GM18502 (cell line): ENCODE data around the gene SRM.
"Not testable (repeated sequence)": the region's sequence is repeated elsewhere in the genome, so short reads cannot be mapped to it uniquely, and the experiment has no call there.

Source experiments
- ATAC-seq: cut with Tn5 transposase; IDR thresholded peaks from one replicate; pipeline ENCODE4 v1.9.1; 2021; ENCODE audit warnings: mild to moderate bottlenecking; ENCODE audit not compliant: unreplicated experiment, poor library complexity

Gene SRM

DNA sequence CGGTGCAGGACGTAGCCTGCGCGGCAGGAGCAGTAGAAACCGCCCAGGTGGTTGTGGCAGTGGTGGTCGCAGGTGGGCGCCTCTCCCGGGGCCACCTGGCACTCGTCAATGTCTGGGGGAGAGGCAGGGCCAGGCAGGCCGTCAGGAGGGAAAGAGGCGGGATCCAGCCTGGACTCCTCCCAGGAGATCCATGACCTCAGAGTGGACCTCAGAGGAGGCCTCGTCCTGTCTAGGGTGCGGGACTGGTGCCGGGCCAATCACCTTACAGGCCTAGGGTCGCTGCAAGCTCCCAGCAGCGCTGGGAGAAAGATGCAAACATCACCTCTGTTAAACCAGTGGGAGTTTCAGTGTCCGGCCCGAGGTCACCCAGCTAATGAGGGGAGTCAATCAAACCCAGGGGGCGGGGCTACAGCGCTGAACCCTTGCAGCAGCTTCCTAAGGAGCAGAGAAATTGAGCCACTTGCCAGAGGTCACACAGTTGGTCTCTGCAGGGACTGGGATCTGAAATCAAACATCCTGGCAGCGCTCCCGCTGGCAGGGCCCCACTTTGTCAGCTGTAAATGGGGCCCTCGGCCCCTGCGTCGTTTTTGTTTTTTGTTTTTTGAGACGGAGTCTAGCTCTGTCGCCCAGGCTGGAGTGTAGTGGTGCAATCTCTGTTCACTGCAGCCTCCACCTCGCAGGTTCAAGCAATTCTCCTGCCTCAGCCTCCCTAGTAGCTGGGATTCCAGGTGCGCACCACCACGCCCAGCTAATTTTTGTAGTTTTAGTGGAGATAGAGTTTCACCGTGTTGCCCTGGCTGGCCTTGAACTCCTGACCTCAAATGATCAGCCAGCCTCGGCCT is 14.2 kb downstream of the SRM start:
- ATAC-seq = no peak

- ATAC-seq = no peak
Observed at GRCh38 chr1:11044849-11045427, 14.9 kb downstream of the SRM start.

GRCh38 chr1:11044086-11044848 is 15.6 kb downstream of the SRM start:
- ATAC-seq = no peak

GRCh38 chr1:11042995-11043874 is 16.6 kb downstream of the SRM start:
- ATAC-seq = no peak

- ATAC-seq = no peak
Observed at GRCh38 chr1:11042065-11042464, 17.8 kb downstream of the SRM start.

GRCh38 chr1:11041048-11041447 is 18.8 kb downstream of the SRM start:
- no peak for ATAC-seq

DNA sequence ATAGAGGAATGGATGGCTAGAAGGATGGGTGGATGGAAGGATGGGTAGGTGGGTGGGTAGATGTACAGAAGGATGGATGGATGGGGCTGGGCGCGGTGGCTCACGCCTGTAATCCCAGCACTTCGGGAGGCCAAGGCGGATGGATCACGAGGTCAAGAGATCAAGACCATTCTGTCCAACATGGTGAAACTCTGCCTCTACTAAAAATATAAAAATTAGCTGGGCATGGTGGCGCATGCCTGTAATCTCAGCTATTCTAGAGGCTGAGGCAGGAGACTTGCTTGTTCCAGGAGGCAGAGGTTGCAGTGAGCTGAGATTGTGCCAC is 19.8 kb downstream of the SRM start:
- ATAC-seq = not testable (repeated sequence)

DNA sequence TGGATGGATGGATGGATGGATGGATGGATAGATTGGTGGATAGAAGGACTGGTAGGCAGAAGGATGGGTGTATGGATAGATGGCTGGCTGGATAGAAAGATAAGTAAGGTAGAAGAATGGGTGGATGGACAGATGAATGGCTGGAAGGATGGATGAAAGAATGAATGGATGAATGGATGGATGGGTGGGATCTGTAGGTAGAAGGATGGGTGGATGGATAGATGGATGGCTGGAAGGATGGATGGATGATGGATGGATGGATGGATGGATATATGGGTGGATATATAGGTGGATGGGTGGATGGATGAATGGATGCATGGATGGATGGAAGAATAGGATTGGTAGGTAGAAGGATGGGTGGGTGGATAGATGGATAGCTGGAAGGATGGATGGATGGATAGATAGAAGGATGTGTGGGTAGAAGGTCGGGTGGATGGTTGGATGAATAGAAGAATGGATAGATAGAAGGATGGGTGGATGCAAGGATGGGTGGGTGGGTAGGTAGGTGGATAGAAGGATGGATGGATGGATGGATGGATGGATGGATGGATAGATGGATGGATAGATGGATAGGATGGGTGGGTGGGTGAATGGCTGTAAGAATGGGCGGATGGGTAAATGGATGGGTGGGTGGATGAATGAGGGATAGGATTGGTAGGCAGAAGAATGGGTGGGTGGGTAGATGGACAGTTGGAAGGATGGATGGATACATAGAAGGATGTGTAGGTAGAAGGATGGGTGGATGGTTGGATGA is 20.3 kb downstream of the SRM start:
- ATAC-seq = no peak

- ATAC-seq = no peak
Observed at GRCh38 chr1:11037740-11038182, 22.1 kb downstream of the SRM start.

DNA sequence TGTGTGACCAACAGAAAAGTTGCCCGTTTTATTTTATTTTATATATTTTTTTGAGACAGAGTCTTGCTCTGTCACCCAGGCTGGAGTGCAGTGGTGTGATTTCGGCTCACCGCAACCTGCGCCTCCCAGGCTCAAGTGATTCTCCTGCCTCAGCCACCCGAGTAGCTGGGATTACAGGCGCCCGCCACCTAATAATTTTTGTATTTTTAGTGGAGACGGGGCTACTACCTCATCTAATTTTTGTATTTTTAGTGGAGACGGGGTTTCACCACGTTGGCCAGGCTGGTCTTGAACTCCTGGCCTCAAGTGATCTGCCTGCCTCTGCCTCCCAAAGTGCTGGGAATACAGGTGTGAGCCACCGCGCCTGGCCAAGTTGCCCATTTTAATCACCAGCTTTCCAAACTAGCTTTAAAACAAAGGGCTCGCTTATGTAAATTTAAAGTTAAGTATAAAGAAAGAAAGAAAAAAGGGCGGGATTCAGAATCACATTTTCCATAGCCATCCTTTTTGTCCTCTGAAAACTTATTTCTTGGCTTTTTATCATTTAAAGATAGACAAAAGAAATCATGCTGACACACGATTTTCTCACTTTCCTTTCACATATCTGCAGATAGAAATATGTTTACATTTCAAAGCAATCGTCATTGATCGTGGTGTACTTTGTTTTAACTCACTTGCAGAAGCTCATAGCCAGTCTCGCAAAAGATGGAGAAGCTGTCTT is 22.6 kb downstream of the SRM start:
- ATAC-seq = not testable (repeated sequence)

- ATAC-seq = no peak
Observed at GRCh38 chr1:11031624-11032262, 28.1 kb downstream of the SRM start.

DNA sequence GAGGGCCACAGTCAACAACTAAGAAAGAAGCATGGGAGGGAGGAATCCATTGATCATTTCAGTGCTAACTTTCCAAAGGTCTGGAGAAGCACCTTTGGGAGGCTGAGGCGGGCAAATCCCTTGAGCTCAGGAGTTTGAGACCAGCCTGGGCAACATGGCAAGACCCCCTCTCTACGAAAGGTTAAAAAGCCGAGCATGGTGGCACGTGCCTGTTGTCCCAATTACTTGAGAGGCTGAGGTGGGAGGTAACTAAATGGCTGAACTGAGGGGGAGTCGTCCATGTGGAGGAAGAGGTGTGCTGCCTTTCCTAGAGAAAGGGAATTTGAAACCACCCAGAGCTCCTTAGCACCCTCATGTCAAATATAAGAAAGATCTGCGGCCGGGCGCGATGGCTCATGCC is 29.0 kb downstream of the SRM start:
- no peak for ATAC-seq

DNA sequence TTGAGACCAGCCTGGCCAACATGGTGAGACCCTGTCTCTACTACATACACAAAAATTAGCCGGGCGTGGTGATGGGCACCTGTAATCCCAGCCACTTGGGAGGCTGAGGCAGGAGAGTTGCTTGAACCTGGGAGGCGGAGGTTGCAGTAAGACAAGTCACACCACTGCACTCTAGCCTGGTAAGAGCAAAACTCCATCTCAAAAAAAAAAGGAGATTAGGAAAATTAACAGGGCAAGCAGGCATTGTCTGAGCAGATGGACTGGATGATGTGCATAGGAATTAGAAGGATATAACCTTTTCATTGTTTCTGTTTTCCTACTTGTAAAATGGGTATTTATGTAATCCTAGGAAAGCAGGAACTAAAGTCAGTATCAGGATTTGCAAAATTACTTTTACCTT is 31.8 kb downstream of the SRM start:
- no peak for ATAC-seq

GRCh38 chr1:11027316-11027715 is 32.5 kb downstream of the SRM start:
- ATAC-seq = no peak

- no peak for ATAC-seq
Observed at GRCh38 chr1:11026903-11027302, 32.9 kb downstream of the SRM start.

GRCh38 chr1:11026052-11026451 is 33.8 kb downstream of the SRM start:
- no peak for ATAC-seq

GRCh38 chr1:11025618-11026017 is 34.2 kb downstream of the SRM start:
- no peak for ATAC-seq

GRCh38 chr1:11024874-11025203 is 35.0 kb downstream of the SRM start:
- ATAC-seq = no peak
